H1 (cell line): ENCODE results near the gene ZBTB14. TPM values are rescaled to one million over a fixed set of nuclear protein-coding genes. Genes with fewer than 3 reads are reported as not detected.
A peak's percentile ranks its signal among the peaks of the same experiment; 100 is the strongest.

ENCODE experiments used
- CTCF ChIA-PET: fragments of 300-600 bp; sonication (Branson Sonifier 250); formaldehyde crosslinking; loops from one replicate; lab custom pipeline; 2021; ENCODE audit not compliant: partially characterized antibody; lab: Charles Lee
- POLR2A ChIA-PET: fragments of 300-600 bp; sonication (Branson Sonifier 250); formaldehyde crosslinking; loops from one replicate; lab custom pipeline; 2021; ENCODE audit warnings: inconsistent platforms; ENCODE audit not compliant: partially characterized antibody; lab: Charles Lee
- DNase-seq, 2 experiments: peaks; one replicate each; pipeline versions ENCODE4 v3.0.0 to v3.0.0-alpha.2; 2010 to 2022; ENCODE audit warnings: low spot score in 2 of 2, low read depth in 1 of 2, mixed read lengths in 1 of 2
- FAIRE-seq: peaks from 2 replicates; lab custom pipeline; 2011; peaks lifted over from hg19 to GRCh38; lab: Jason Lieb, UNC
- H2AFZ ChIP-seq: 2 replicates; pipeline ENCODE4 v1.8.1; 2012; ENCODE audit warnings: low read length, inconsistent platforms
- H2AK5ac ChIP-seq: 2 replicates; pipeline ENCODE4 v1.6.1; 2013; ENCODE audit warnings: low read depth, low read length
- H2BK120ac ChIP-seq: replicated peaks from 2 replicates; pipeline ENCODE3; 2013; ENCODE audit warnings: low read depth, low read length, inconsistent platforms
- H2BK12ac ChIP-seq: 2 replicates; pipeline ENCODE4 v1.6.1; 2013; ENCODE audit warnings: low read depth, low read length
- H2BK15ac ChIP-seq: 2 replicates; pipeline ENCODE4 v1.6.1; 2013; ENCODE audit warnings: low read length
- H2BK20ac ChIP-seq: 2 replicates; pipeline ENCODE4 v1.6.1; 2013; ENCODE audit warnings: low read length
- H2BK5ac ChIP-seq: 2 replicates; pipeline ENCODE4 v1.6.1; 2013; ENCODE audit warnings: low read depth, low read length
- H3K14ac ChIP-seq: 2 replicates; pipeline ENCODE4 v1.6.1; 2013; ENCODE audit warnings: inconsistent platforms; ENCODE audit not compliant: insufficient read length
- H3K18ac ChIP-seq: 2 replicates; pipeline ENCODE4 v1.6.1; 2013; ENCODE audit warnings: low read length; ENCODE audit errors: extremely low read depth
- H3K23ac ChIP-seq: 2 replicates; pipeline ENCODE4 v1.6.1; 2013; ENCODE audit warnings: inconsistent platforms; ENCODE audit not compliant: insufficient read length
- H3K23me2 ChIP-seq: 2 replicates; pipeline ENCODE4 v1.6.1; 2013; ENCODE audit warnings: low read depth, low read length
- H3K27ac ChIP-seq: 2 replicates; pipeline ENCODE4 v1.6.1; 2011; ENCODE audit warnings: low read depth, low read length, inconsistent platforms
- H3K27me3 ChIP-seq, 4 experiments: replicated peaks in 1 of 4; 1 replicate in 1 of 4; 2 replicates in 3 of 4; pipeline versions ENCODE4 v1.6.1 to v1.8.1; 2011 to 2013; ENCODE audit warnings: low read length in 3 of 4, mild to moderate bottlenecking in 3 of 4, inconsistent platforms in 2 of 4, mixed read lengths in 2 of 4, moderate library complexity in 1 of 4; ENCODE audit not compliant: control insufficient read depth in 3 of 4, insufficient read depth in 3 of 4; ENCODE audit errors: extremely low read depth in 1 of 4
- H3K36me3 ChIP-seq, 4 experiments: 2 replicates each; pipeline versions ENCODE4 v1.6.1 to v1.8.1; 2011 to 2013; ENCODE audit warnings: mild to moderate bottlenecking in 4 of 4, low read length in 3 of 4, moderate library complexity in 2 of 4, control low read depth in 1 of 4, inconsistent platforms in 1 of 4; ENCODE audit not compliant: insufficient read depth in 4 of 4, control insufficient read depth in 2 of 4
- H3K4ac ChIP-seq: replicated peaks from 2 replicates; pipeline ENCODE3; 2013; ENCODE audit warnings: low read length, low read depth, mixed read lengths, inconsistent platforms; ENCODE audit not compliant: insufficient read length
- H3K4me1 ChIP-seq, 4 experiments: replicated peaks in 1 of 4; 1 replicate in 1 of 4; 2 replicates in 3 of 4; pipeline versions ENCODE4 v1.6.1 to v1.8.1; 2011 to 2013; ENCODE audit warnings: low read length in 3 of 4, inconsistent platforms in 2 of 4, mixed read lengths in 1 of 4; ENCODE audit not compliant: insufficient read depth in 4 of 4, control insufficient read depth in 3 of 4
- H3K4me2 ChIP-seq, 2 experiments: 2 replicates each; pipeline versions ENCODE4 v1.6.1 to v1.8.1; 2011 to 2013; ENCODE audit warnings: low read depth in 2 of 2, low read length in 2 of 2, control low read depth in 1 of 2, inconsistent platforms in 1 of 2, mild to moderate bottlenecking in 1 of 2; ENCODE audit not compliant: insufficient read depth in 1 of 2
- H3K4me3 ChIP-seq, 4 experiments: fragments of 200-600, 300-600 bp in 1 of 4; sonication (generic), shearing (Covaris generic), sonication (Bioruptor Twin) in 1 of 4; 2 replicates each; pipeline versions ENCODE4 v1.5.1 to v1.8.1; 2011 to 2016; ENCODE audit warnings: low read length in 4 of 4, low read depth in 3 of 4, control low read depth in 2 of 4, inconsistent platforms in 2 of 4, mild to moderate bottlenecking in 2 of 4, mixed read lengths in 1 of 4, moderate library complexity in 1 of 4; ENCODE audit not compliant: insufficient read depth in 2 of 4; ENCODE audit errors: extremely low read depth in 1 of 4
- H3K56ac ChIP-seq: replicated peaks from 2 replicates; pipeline ENCODE3; 2013; ENCODE audit warnings: low read depth, mild to moderate bottlenecking, mixed read lengths, low read length, inconsistent platforms; ENCODE audit not compliant: insufficient read length
- H3K79me1 ChIP-seq: 2 replicates; pipeline ENCODE4 v1.6.1; 2013; ENCODE audit warnings: low read depth, low read length, control low read depth
- H3K79me2 ChIP-seq, 2 experiments: 2 replicates each; pipeline versions ENCODE4 v1.6.1 to v1.8.1; 2012 to 2013; ENCODE audit warnings: low read length in 2 of 2, mild to moderate bottlenecking in 2 of 2, inconsistent platforms in 1 of 2; ENCODE audit not compliant: insufficient read depth in 2 of 2, control insufficient read depth in 1 of 2
- H3K9ac ChIP-seq, 4 experiments: replicated peaks in 1 of 4; 1 replicate in 1 of 4; 2 replicates in 3 of 4; pipeline versions ENCODE4 v1.6.1 to v1.8.1; 2011 to 2013; ENCODE audit warnings: low read depth in 3 of 4, low read length in 3 of 4, control low read depth in 2 of 4, mild to moderate bottlenecking in 2 of 4, moderate library complexity in 2 of 4, inconsistent platforms in 1 of 4; ENCODE audit errors: extremely low read depth in 1 of 4
- H3K9me3 ChIP-seq, 2 experiments: 2 replicates each; pipeline versions ENCODE4 v1.6.1 to v1.8.1; 2012 to 2013; ENCODE audit warnings: mild to moderate bottlenecking in 2 of 2, moderate library complexity in 2 of 2, control low read depth in 1 of 2, inconsistent platforms in 1 of 2, low read depth in 1 of 2, low read length in 1 of 2, mixed read lengths in 1 of 2; ENCODE audit not compliant: insufficient read depth in 2 of 2
- H4K20me1 ChIP-seq, 2 experiments: replicated peaks in 1 of 2; 2 replicates each; pipeline versions ENCODE3 to v1.8.1; 2011 to 2013; ENCODE audit warnings: inconsistent platforms in 2 of 2, low read length in 2 of 2, mild to moderate bottlenecking in 1 of 2; ENCODE audit not compliant: insufficient read depth in 2 of 2, control insufficient read depth in 1 of 2
- H4K5ac ChIP-seq: 2 replicates; pipeline ENCODE4 v1.6.1; 2013; ENCODE audit warnings: low read length, low read depth, mixed read lengths, inconsistent platforms; ENCODE audit not compliant: insufficient read length
- H4K8ac ChIP-seq: 2 replicates; pipeline ENCODE4 v1.8.0; 2013; ENCODE audit warnings: mild to moderate bottlenecking, moderate library complexity, low read length, inconsistent platforms; ENCODE audit not compliant: insufficient read depth; ENCODE audit errors: extremely low read depth
- H4K91ac ChIP-seq: replicated peaks from 2 replicates; pipeline ENCODE3; 2013; ENCODE audit warnings: low read length, mixed read lengths, inconsistent platforms; ENCODE audit not compliant: insufficient read length
- BACH1 ChIP-seq: IDR thresholded peaks from 2 replicates; pipeline ENCODE4 v1.6.1; 2012; ENCODE audit warnings: low read length, improper control_type of control experiment
- BCL11A ChIP-seq, 2 experiments: IDR thresholded peaks; one replicate each; pipeline ENCODE4 v1.6.1; 2011; ENCODE audit warnings: low read depth in 2 of 2, low read length in 2 of 2, mild to moderate bottlenecking in 2 of 2
- CEBPB ChIP-seq: IDR thresholded peaks from 2 replicates; pipeline ENCODE4 v1.6.1; 2012; ENCODE audit warnings: low read depth, low read length
- CREB1 ChIP-seq: IDR thresholded peaks from 2 replicates; pipeline ENCODE4 v1.6.1; 2012; ENCODE audit warnings: inconsistent platforms
- EZH2 ChIP-seq: fragments of 200-600 bp; sonication (generic); IDR thresholded peaks from 2 replicates; pipeline ENCODE4 v1.7.1; 2012; ENCODE audit warnings: low read depth, mild to moderate bottlenecking, moderate library complexity, low read length, inconsistent platforms; ENCODE audit not compliant: severe bottlenecking
- FOSL1 ChIP-seq: IDR thresholded peaks from 2 replicates; pipeline ENCODE4 v1.6.1; 2011; ENCODE audit warnings: mild to moderate bottlenecking, low read depth, low read length, moderate library complexity; ENCODE audit not compliant: insufficient read depth
- MAFK ChIP-seq: IDR thresholded peaks from 2 replicates; pipeline ENCODE4 v1.6.1; 2012; ENCODE audit warnings: low read depth, mild to moderate bottlenecking, improper control_type of control experiment, low read length
- NANOG ChIP-seq: IDR thresholded peaks from 2 replicates; pipeline ENCODE4 v1.6.1; 2011; ENCODE audit warnings: low read length, low read depth, mild to moderate bottlenecking, inconsistent platforms; ENCODE audit not compliant: insufficient read depth, poor library complexity, severe bottlenecking
- POLR2A ChIP-seq, 2 experiments: IDR thresholded peaks; 1 replicate in 1 of 2; 2 replicates in 1 of 2; pipeline ENCODE4 v1.6.1; 2011; ENCODE audit warnings: low read depth in 2 of 2, low read length in 2 of 2, mild to moderate bottlenecking in 2 of 2; ENCODE audit errors: control extremely low read depth in 1 of 2
- RFX5 ChIP-seq: IDR thresholded peaks from 2 replicates; pipeline ENCODE4 v1.6.1; 2011; ENCODE audit warnings: low read depth, low read length, improper control_type of control experiment, borderline replicate concordance
- YY1 ChIP-seq: IDR thresholded peaks from 2 replicates; pipeline ENCODE4 v1.6.1; 2011; ENCODE audit warnings: low read depth, mild to moderate bottlenecking, low read length
- WGBS, 2 experiments: shearing (Covaris generic) in 1 of 2; methylation state at CpG; one replicate each; pipeline versions ENCODE4 v1.1.6 to v1.1.7; 2013 to 2015; ENCODE audit warnings: low lambda C conversion rate in 2 of 2, mixed read lengths in 2 of 2, inconsistent platforms in 1 of 2, low coverage in 1 of 2, missing lambda C conversion rate in 1 of 2; ENCODE audit not compliant: insufficient replicate concordance in 2 of 2, insufficient coverage in 1 of 2, insufficient read length in 1 of 2; ENCODE audit errors: extremely low coverage in 1 of 2, missing lambda C conversion rate in 1 of 2; 5-methylcytosine and 5-hydroxymethylcytosine counted together
- polyA plus RNA-seq, 7 experiments: library from polyadenylated mRNA; depleted of rRNA in 3 of 7; stranded (reverse) in 5 of 7; unstranded in 2 of 7; fragments of >200 nt in 5 of 7; fragments of 200-250 nt in 2 of 7; gene quantifications; 1 replicate in 5 of 7; 2 replicates in 1 of 7; 4 replicates in 1 of 7; pipeline versions ENCODE4 v1.2.1 to v1.2.3, GENCODE V29; 2011 to 2013; ENCODE audit warnings: missing spikeins in 2 of 7, mixed read lengths in 2 of 7
- total RNA-seq: library from RNA; stranded (reverse); fragmentation: NEBNext Ultra II Directional; extraction: Animal tissue kit (Norgen Biotek cat#: 25700); gene quantifications from 2 replicates; pipeline ENCODE4 v1.2.1, GENCODE V29; 2021

The ZBTB14 gene
- total and polyA plus RNA-seq, 2 of the 8 experiments (the other 6 are each of a cell fraction or from before 2014, with no cell fraction given), result 5.2 to 18.3 TPM

- H3K36me3 ChIP-seq, result no peaks in the 10 kb centered on the region
- H2AK5ac ChIP-seq, result no peak overlapping the region
- no peaks in the 10 kb centered on the region for H4K20me1 ChIP-seq
- no peak overlapping the region for H3K14ac ChIP-seq
- H3K27me3 ChIP-seq, result no peaks in the 10 kb centered on the region
- H4K91ac ChIP-seq, result no peak overlapping the region
- H3K23ac ChIP-seq, result no peak overlapping the region
- no peak overlapping the region for H3K27ac ChIP-seq
- WGBS, 2 experiments, result 91% methylated on average over 6 of the region's 6 CpGs; no CpG with 5 or more reads in 1 of the 2 experiments
- no peak for FAIRE-seq
- no peaks in the 10 kb centered on the region for H3K79me2 ChIP-seq
- no peak overlapping the region for H2BK20ac ChIP-seq
- H2AFZ ChIP-seq, result no peak overlapping the region
- no peak overlapping the region for H3K56ac ChIP-seq
- DNase-seq, result no peak
- no peak overlapping the region for H2BK120ac ChIP-seq
- H3K4ac ChIP-seq, result no peak overlapping the region
- H3K79me1 ChIP-seq, result no peaks in the 10 kb centered on the region
- no peaks in the 10 kb centered on the region for H3K23me2 ChIP-seq
- ChIA-PET POLR2A (interaction anchor here (1.7 kb wide), 1 partner anchor 15 kb away, joined by 5 read pairs; no protein-coding TSS in a partner anchor), CTCF (no interaction called here)
- no peak overlapping the region for H3K9ac ChIP-seq
- H2BK15ac ChIP-seq, result no peak overlapping the region
- no peak overlapping the region for H3K4me3 ChIP-seq
- no peak overlapping the region for H4K5ac ChIP-seq
- H3K4me1 ChIP-seq, result no peaks in the 10 kb centered on the region
- H4K8ac ChIP-seq, result no peak overlapping the region
- no peak overlapping the region for H3K4me2 ChIP-seq
- no peak overlapping the region for H2BK12ac ChIP-seq
- no peak overlapping the region for H2BK5ac ChIP-seq
- no peak overlapping the region for H3K18ac ChIP-seq
- no peak for TF ChIP-seq EZH2
- no peak for TF ChIP-seq NANOG
- TF ChIP-seq BCL11A (IDR thresholded peaks at IDR 0.05; ENCODE audit: low read depth in 2 of 2, low read length in 2 of 2), result no peak
- TF ChIP-seq BACH1, result 0 out of 2 replicates have a peak, but pooled peaks have one; percentile 12
- no peak for TF ChIP-seq CREB1
- TF ChIP-seq RFX5, result no peak
- peak; percentile 37; the same call in 1 of the 2 replicates for TF ChIP-seq MAFK
- TF ChIP-seq YY1, result no peak
- no peak for TF ChIP-seq FOSL1
- no peak for TF ChIP-seq CEBPB
- no peak for TF ChIP-seq POLR2A (IDR thresholded peaks at IDR 0.05; ENCODE audit: control extremely low read depth in 1 of 2, low read depth in 2 of 2, low read length in 2 of 2)
- TF ChIP-seq, all 59 proteins: peak for 2
- no peaks in the 10 kb centered on the region for H3K9me3 ChIP-seq
Observed at GRCh38 chr18:5311301-5311989, 15.9 kb upstream of the ZBTB14 start.
